Activated CD8-positive, alpha-beta memory T cell treated with anti-CD3 and anti-CD28 coated beads, Interleukin-2, amount 50 U/mL, for 48 hours (primary cell): ENCODE results near the gene TLCD5.

ENCODE experiments used
- DNase-seq: peaks from one replicate; pipeline ENCODE4 v3.0.0-alpha.2; 2020

TLCD5 gene

GRCh38 chr11:120324932-120325810, at the start of gene TLCD5:
Gene TLCD5 (plus strand): TSS chr11:120325299. CDS start chr11:120327442, 2,143 bp downstream.
- DNase-seq, result peak; percentile 73

- no peak for DNase-seq
Measured at GRCh38 chr11:120279502-120279901, 45.6 kb upstream of the TLCD5 start.

GRCh38 chr11:120280600-120281051, 44.5 kb upstream of the TLCD5 start:
- no peak for DNase-seq

GRCh38 chr11:120281143-120281795, 43.8 kb upstream of the TLCD5 start:
- DNase-seq, result no peak

- no peak for DNase-seq
Measured at GRCh38 chr11:120283124-120283523, 42.0 kb upstream of the TLCD5 start.

GRCh38 chr11:120284272-120284671, 40.8 kb upstream of the TLCD5 start:
- DNase-seq, result no peak

GRCh38 chr11:120285256-120285655, 39.8 kb upstream of the TLCD5 start:
- DNase-seq, result no peak

GRCh38 chr11:120288021-120288420, 37.1 kb upstream of the TLCD5 start:
- no peak for DNase-seq

GRCh38 chr11:120289426-120289825, 35.7 kb upstream of the TLCD5 start:
- DNase-seq, result no peak

GRCh38 chr11:120290956-120291355, 34.1 kb upstream of the TLCD5 start:
- DNase-seq, result no peak

GRCh38 chr11:120293038-120293800, 31.9 kb upstream of the TLCD5 start:
- DNase-seq, result no peak

GRCh38 chr11:120294096-120294495, 31.0 kb upstream of the TLCD5 start:
- DNase-seq, result no peak

- no peak for DNase-seq
Measured at GRCh38 chr11:120295099-120295498, 30.0 kb upstream of the TLCD5 start.

GRCh38 chr11:120296554-120296953, 28.5 kb upstream of the TLCD5 start:
- DNase-seq, result no peak

GRCh38 chr11:120298461-120298860, 26.6 kb upstream of the TLCD5 start:
- DNase-seq, result no peak

GRCh38 chr11:120302001-120302805, 22.9 kb upstream of the TLCD5 start:
- no peak for DNase-seq

- DNase-seq, result peak; percentile 68
Measured at GRCh38 chr11:120303004-120303637, 22.0 kb upstream of the TLCD5 start.

GRCh38 chr11:120304526-120304925, 20.6 kb upstream of the TLCD5 start:
- DNase-seq, result no peak

GRCh38 chr11:120305286-120305685, 19.8 kb upstream of the TLCD5 start:
- no peak for DNase-seq

- DNase-seq, result no peak
Measured at GRCh38 chr11:120306519-120307242, 18.4 kb upstream of the TLCD5 start.

GRCh38 chr11:120307476-120307875, 17.6 kb upstream of the TLCD5 start:
- DNase-seq, result no peak
